ENCODE results near the gene KLHL8.

DNA sequence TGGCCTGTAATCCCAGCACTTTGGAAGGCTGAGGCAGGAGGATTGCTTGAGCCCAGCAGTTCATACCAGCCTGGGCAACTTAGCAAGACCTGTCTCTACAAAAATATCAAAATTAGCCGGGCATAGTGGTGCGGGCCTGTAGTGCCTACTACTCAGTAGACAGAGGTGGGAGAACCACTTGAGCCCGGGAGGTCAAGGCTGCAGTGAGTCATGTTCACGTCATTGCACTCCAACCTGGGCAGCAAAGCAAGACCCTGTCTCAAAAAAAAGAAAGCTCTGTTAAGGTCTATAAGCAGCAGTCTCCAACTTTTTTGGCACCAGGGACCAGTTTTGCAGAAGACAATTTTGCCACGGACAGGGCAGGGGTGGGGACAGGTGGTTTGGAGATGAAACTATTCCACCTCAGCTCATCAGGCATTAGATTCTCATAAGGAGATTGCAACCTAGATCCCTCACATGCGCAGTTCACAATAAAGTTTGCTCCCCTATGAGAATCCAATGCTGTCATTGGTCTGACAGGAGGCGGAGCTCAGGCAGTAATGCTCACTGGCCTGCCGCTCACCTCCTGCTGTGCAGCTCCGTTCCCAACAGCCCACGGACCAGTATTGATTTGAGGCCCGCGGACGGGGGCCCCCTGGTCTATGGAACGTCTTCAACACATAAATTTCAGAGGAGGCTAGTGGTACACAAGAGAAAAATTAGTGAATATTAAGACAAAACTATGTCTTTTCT lies 67.9 kb downstream of the KLHL8 start:
- TF ChIP-seq EZH2 (IDR thresholded peaks at IDR 0.05; ENCODE audit: borderline replicate concordance, low read depth, low read length, severe bottlenecking) (no peak), POLR2AphosphoS5 (IDR thresholded peaks at IDR 0.05; ENCODE audit: insufficient read depth, low read depth, low read length) (no peak), FOS (IDR thresholded peaks at IDR 0.05; ENCODE audit: borderline replicate concordance, insufficient read depth, low read length) (no peak), GATA2 (IDR thresholded peaks at IDR 0.05; ENCODE audit: insufficient read depth, insufficient read length, low read depth, low read length) (no peak), POLR2A (IDR thresholded peaks at IDR 0.05; ENCODE audit: low read depth, low read length) (no peak)
- TF ChIP-seq, protein P1, sequence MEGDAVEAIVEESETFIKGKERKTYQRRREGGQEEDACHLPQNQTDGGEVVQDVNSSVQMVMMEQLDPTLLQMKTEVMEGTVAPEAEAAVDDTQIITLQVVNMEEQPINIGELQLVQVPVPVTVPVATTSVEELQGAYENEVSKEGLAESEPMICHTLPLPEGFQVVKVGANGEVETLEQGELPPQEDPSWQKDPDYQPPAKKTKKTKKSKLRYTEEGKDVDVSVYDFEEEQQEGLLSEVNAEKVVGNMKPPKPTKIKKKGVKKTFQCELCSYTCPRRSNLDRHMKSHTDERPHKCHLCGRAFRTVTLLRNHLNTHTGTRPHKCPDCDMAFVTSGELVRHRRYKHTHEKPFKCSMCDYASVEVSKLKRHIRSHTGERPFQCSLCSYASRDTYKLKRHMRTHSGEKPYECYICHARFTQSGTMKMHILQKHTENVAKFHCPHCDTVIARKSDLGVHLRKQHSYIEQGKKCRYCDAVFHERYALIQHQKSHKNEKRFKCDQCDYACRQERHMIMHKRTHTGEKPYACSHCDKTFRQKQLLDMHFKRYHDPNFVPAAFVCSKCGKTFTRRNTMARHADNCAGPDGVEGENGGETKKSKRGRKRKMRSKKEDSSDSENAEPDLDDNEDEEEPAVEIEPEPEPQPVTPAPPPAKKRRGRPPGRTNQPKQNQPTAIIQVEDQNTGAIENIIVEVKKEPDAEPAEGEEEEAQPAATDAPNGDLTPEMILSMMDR (IDR thresholded peaks at IDR 0.05; ENCODE audit: extremely low read depth in 1 of 2, insufficient read depth in 1 of 2, low read depth in 1 of 2, low read length in 2 of 2): no peak
